SJCRH30 (cell line): ENCODE results near the gene REV1. TPM values are rescaled to one million over a fixed set of nuclear protein-coding genes. Genes with fewer than 3 reads are reported as not detected.
"Not testable (repeated sequence)": the region's sequence is repeated elsewhere in the genome, so short reads cannot be mapped to it uniquely, and the experiment has no call there.

Source experiments
- DNase-seq, 2 experiments: peaks; one replicate each; pipeline ENCODE4 v3.0.0-alpha.2; 2015 to 2020
- H3K27ac ChIP-seq: fragments of 250-450 bp; sonication (Bioruptor Pico); 2 replicates; pipeline ENCODE4 v1.5.1; 2020; ENCODE audit warnings: mild to moderate bottlenecking, moderate library complexity
- H3K27me3 ChIP-seq: fragments of 250-450 bp; sonication (Bioruptor Pico); 2 replicates; pipeline ENCODE4 v1.5.1; 2020; ENCODE audit warnings: mild to moderate bottlenecking, moderate library complexity
- H3K36me3 ChIP-seq: fragments of 250-450 bp; sonication (Bioruptor Pico); 2 replicates; pipeline ENCODE4 v1.5.1; 2020; ENCODE audit warnings: mild to moderate bottlenecking, moderate library complexity
- H3K4me1 ChIP-seq: fragments of 250-450 bp; sonication (Bioruptor Pico); 2 replicates; pipeline ENCODE4 v1.5.1; 2020; ENCODE audit warnings: mild to moderate bottlenecking, moderate library complexity
- H3K4me3 ChIP-seq: fragments of 250-450 bp; sonication (Bioruptor Pico); 2 replicates; pipeline ENCODE4 v1.5.1; 2020; ENCODE audit warnings: mild to moderate bottlenecking, moderate library complexity
- H3K9me3 ChIP-seq: fragments of 250-450 bp; sonication (Bioruptor Pico); replicated peaks from 2 replicates; pipeline ENCODE4 v1.5.1; 2020; ENCODE audit warnings: mild to moderate bottlenecking, moderate library complexity
- total RNA-seq: library from RNA; depleted of rRNA; stranded (reverse); fragments of >200 nt; shearing (Covaris generic); gene quantifications from 2 replicates; pipeline ENCODE4 v1.2.3, GENCODE V29; 2014

REV1 gene
- total RNA-seq, 1 experiment from 2014 or later = 50.8 TPM

GRCh38 chr2:99476629-99477028 lies 13.2 kb downstream of the REV1 start:
- H3K4me3 ChIP-seq = no peak overlapping the region
- no peaks in the 10 kb centered on the region for H3K27me3 ChIP-seq
- no peak overlapping the region for H3K27ac ChIP-seq
- H3K9me3 ChIP-seq = no peaks in the 10 kb centered on the region
- DNase-seq = no peak
- no peaks in the 10 kb centered on the region for H3K4me1 ChIP-seq
- H3K36me3 ChIP-seq = peaks cover 20% of the 10 kb centered on the region

DNA sequence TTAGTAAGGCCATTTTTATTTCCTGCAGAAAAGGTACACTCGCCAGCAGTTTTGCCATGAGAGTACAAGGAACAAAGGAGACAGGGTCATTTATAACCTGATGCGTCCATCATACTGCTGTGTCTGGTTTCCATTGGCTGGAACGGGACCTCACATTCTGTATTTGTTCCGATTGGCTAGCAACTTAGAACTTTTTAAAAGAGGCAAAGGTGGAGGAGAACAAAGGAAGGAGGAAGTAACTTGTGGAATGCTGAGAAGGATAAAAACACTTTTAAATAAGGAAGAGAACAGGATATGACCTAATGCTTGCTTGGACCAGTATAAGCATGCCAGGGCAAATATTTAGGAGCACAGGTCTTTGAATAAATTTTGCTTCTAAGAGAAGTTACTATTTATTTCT lies 14.7 kb downstream of the REV1 start:
- not testable (repeated sequence) for H3K27me3 ChIP-seq, H3K4me1 ChIP-seq, H3K4me3 ChIP-seq, H3K9me3 ChIP-seq, DNase-seq, H3K27ac ChIP-seq
- peaks cover 15% of the 10 kb centered on the region for H3K36me3 ChIP-seq

GRCh38 chr2:99473518-99474083 lies 16.2 kb downstream of the REV1 start:
- no peak for DNase-seq
- Histone ChIP-seq H3K9me3 (no peaks in the 10 kb centered on the region; the same call in 1 of the 2 replicates), H3K27me3 (no peaks in the 10 kb centered on the region), H3K36me3 (peaks cover 15% of the 10 kb centered on the region), H3K4me1 (no peaks in the 10 kb centered on the region), H3K27ac (no peak overlapping the region), H3K4me3 (no peak overlapping the region)

GRCh38 chr2:99472600-99472960 lies 17.2 kb downstream of the REV1 start:
- H3K36me3 ChIP-seq = peaks cover 12% of the 10 kb centered on the region
- no peak overlapping the region for H3K4me3 ChIP-seq
- no peak for DNase-seq
- H3K4me1 ChIP-seq = no peaks in the 10 kb centered on the region
- no peaks in the 10 kb centered on the region; the same call in 1 of the 2 replicates for H3K9me3 ChIP-seq
- H3K27me3 ChIP-seq = no peaks in the 10 kb centered on the region
- no peak overlapping the region for H3K27ac ChIP-seq

- no peaks in the 10 kb centered on the region for H3K4me1 ChIP-seq
- DNase-seq = no peak
- no peak overlapping the region for H3K4me3 ChIP-seq
- no peaks in the 10 kb centered on the region; the same call in 1 of the 2 replicates for H3K9me3 ChIP-seq
- no peaks in the 10 kb centered on the region for H3K27me3 ChIP-seq
- H3K36me3 ChIP-seq = peaks cover 12% of the 10 kb centered on the region
- no peak overlapping the region for H3K27ac ChIP-seq
These were observed 17.9 kb downstream of the REV1 start for GRCh38 chr2:99471654-99472599.

- Histone ChIP-seq H3K4me1 (no peaks in the 10 kb centered on the region), H3K36me3 (peaks cover 12% of the 10 kb centered on the region), H3K9me3 (no peaks in the 10 kb centered on the region; the same call in 1 of the 2 replicates), H3K27ac (no peak overlapping the region), H3K27me3 (no peaks in the 10 kb centered on the region), H3K4me3 (no peak overlapping the region)
- no peak for DNase-seq
These were observed 18.9 kb downstream of the REV1 start for GRCh38 chr2:99470957-99471356.

DNA sequence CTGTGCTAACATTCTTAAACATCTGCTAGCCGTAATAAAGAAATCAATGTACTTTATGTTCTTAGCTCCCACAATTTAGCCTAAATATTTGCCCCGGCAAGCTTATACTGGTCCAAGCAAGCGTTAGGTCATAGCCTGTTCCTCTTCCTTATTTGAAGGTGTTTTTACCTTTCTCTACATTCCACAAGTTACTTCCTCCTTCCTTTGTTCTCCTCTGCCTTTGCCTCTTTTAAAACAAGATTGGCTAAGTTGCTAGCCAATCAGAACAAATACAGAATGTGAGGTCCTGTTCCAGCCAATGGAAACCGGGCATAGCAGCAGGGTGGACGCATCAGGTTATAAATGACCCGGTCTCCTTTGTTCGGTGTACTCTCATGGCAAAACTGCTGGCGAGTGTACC lies 19.4 kb downstream of the REV1 start:
- peaks cover 12% of the 10 kb centered on the region for H3K36me3 ChIP-seq
- H3K4me1 ChIP-seq, H3K27ac ChIP-seq, DNase-seq, H3K4me3 ChIP-seq, H3K9me3 ChIP-seq, H3K27me3 ChIP-seq: not testable (repeated sequence)

DNA sequence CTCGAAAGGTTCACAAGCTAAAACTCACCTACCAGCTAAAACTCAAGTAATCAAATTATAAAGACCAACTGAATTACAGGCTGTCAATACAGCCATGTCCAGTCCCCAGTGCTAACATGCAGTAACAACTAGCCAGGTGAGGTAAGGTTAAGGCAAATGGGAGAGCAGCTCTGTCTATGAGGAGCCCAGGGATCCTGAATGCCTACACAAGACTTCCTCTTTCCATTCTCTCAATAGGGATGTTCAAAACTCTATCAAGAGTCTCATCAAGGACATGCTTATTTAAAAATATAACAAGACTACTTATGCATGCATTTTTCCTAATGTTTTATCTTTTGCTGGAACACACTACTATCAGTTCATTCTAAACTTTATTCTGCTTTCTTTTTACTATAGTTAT lies 20.4 kb downstream of the REV1 start:
- no peak overlapping the region for H3K27ac ChIP-seq
- H3K9me3 ChIP-seq = no peaks in the 10 kb centered on the region; the same call in 1 of the 2 replicates
- no peaks in the 10 kb centered on the region for H3K27me3 ChIP-seq
- no peak for DNase-seq
- peaks cover 12% of the 10 kb centered on the region for H3K36me3 ChIP-seq
- no peak overlapping the region for H3K4me3 ChIP-seq
- H3K4me1 ChIP-seq = no peaks in the 10 kb centered on the region

DNA sequence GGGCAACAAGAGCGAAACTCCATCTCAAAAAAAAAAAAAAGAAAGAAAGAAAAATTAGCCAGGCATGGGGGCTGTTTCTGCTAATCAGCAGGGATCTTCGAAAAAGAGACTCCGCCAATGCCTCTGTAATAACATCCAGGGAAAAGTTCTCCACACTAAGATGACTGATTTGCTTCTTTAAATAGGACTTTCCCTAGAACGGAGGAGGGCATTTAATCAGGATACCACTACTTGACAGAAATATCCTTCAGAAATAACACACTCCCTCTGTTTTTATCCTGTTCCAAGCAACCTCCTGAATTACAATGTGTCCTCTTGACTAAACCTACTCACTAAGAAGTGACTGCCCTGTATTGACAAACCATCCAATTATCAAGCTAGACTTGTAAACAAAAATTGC lies 21.7 kb downstream of the REV1 start:
- Histone ChIP-seq H3K27me3 (no peaks in the 10 kb centered on the region), H3K27ac (no peak overlapping the region), H3K4me3 (no peak overlapping the region), H3K4me1 (no peaks in the 10 kb centered on the region), H3K36me3 (peaks cover 18% of the 10 kb centered on the region), H3K9me3 (no peaks in the 10 kb centered on the region; the same call in 1 of the 2 replicates)
- DNase-seq = no peak

- DNase-seq = no peak
- no peaks in the 10 kb centered on the region for H3K4me1 ChIP-seq
- no peak overlapping the region for H3K27ac ChIP-seq
- no peaks in the 10 kb centered on the region; the same call in 1 of the 2 replicates for H3K9me3 ChIP-seq
- H3K4me3 ChIP-seq = no peak overlapping the region
- peaks cover 21% of the 10 kb centered on the region for H3K36me3 ChIP-seq
- H3K27me3 ChIP-seq = no peaks in the 10 kb centered on the region
These were observed 22.4 kb downstream of the REV1 start for GRCh38 chr2:99467390-99467789.

DNA sequence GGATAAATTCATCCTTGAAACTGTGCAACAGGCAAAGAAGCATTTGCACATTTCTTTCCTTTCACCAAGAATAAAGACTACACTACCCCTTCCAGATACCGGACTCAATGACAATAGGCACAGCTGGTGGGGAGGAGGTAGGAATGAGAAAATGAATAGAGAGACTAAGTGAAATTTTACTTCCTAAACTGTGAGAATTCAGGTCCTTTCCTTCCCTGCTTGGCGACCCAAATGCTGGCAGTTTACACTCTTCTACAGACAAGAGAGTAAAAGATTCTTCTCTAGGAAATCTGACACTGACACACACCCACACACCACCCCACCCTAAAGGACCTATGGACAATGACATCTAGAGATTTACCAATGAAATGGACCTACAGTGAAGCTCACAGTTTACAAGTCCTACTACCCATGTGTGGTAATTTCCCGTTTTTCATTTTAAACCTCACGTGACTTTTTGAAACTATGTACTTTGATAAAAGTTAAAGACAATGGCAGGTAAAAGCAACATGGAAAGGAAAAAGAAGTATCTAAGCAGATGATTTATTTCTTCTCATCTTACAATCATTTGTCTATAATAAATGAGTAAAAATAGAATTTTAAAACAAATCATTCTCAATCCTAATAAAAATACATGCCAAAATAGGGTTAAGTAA lies 27.9 kb downstream of the REV1 start:
- Histone ChIP-seq H3K27ac (no peak overlapping the region), H3K4me1 (no peaks in the 10 kb centered on the region), H3K4me3 (no peak overlapping the region), H3K27me3 (no peaks in the 10 kb centered on the region), H3K9me3 (no peaks in the 10 kb centered on the region), H3K36me3 (peaks cover 59% of the 10 kb centered on the region)
- DNase-seq = no peak

- Histone ChIP-seq H3K27me3 (no peaks in the 10 kb centered on the region), H3K27ac (no peak overlapping the region), H3K4me3 (no peak overlapping the region), H3K9me3 (no peaks in the 10 kb centered on the region), H3K4me1 (no peaks in the 10 kb centered on the region), H3K36me3 (peaks cover 78% of the 10 kb centered on the region)
- DNase-seq = no peak
These were observed 31.3 kb downstream of the REV1 start for GRCh38 chr2:99458529-99458928.

- no peak for DNase-seq
- peaks cover 72% of the 10 kb centered on the region for H3K36me3 ChIP-seq
- H3K27me3 ChIP-seq = no peaks in the 10 kb centered on the region
- H3K4me3 ChIP-seq = no peak overlapping the region
- no peak overlapping the region for H3K27ac ChIP-seq
- no peaks in the 10 kb centered on the region for H3K9me3 ChIP-seq
- H3K4me1 ChIP-seq = no peaks in the 10 kb centered on the region
These were observed 38.1 kb downstream of the REV1 start for GRCh38 chr2:99451686-99452085.

DNA sequence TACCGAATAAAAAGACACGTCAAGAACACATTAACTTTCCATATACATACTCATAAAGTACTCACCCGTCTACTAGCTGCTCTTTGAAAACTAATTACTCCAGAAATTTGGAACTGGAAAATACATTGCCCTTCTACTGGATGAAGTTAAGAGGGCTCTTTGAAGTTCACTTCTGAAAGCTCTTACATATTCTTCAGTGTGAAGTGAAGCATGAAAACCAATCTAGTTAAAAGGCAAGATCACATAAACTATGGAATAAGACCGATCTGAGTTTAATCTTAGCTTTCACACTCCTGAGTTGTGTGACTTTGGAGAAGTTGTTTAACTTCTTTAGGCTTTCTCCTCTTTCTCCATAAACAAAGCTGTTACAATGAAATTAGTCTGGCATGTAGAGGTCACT lies 38.5 kb downstream of the REV1 start:
- Histone ChIP-seq H3K4me3 (no peak overlapping the region), H3K4me1 (no peaks in the 10 kb centered on the region), H3K27me3 (no peaks in the 10 kb centered on the region), H3K9me3 (no peaks in the 10 kb centered on the region), H3K36me3 (peaks cover 68% of the 10 kb centered on the region), H3K27ac (no peak overlapping the region)
- DNase-seq = no peak

DNA sequence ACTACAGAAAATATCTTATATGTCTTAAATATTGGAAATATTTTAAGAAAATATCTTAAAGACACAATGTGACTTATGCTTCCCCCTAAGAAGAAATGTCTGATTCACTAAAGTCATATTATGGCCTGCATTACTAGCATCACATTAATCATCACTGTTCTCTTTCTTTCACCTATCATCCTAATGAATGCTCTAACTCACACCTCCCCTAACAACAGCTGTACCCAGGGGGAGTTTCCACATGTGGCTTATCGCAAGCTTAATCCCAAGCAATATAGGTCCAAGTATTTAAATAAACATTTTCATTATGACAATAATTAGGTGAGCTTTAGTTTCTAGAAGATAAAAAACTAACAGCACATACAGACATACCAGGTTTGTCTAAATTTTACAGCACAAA lies 39.6 kb downstream of the REV1 start:
- Histone ChIP-seq H3K4me3 (no peak overlapping the region), H3K27me3 (no peaks in the 10 kb centered on the region), H3K27ac (no peak overlapping the region), H3K4me1 (no peaks in the 10 kb centered on the region), H3K36me3 (peaks cover 59% of the 10 kb centered on the region), H3K9me3 (no peaks in the 10 kb centered on the region)
- DNase-seq = no peak
